ENCODE data around the gene DNAJC27. TPM values are rescaled to one million over a fixed set of nuclear protein-coding genes. Genes with fewer than 3 reads are reported as not detected.
A peak's percentile ranks its signal among the peaks of the same experiment; 100 is the strongest.

DNAJC27 gene
- total RNA-seq, 1 experiment from 2014 or later = 5.4 TPM

DNA sequence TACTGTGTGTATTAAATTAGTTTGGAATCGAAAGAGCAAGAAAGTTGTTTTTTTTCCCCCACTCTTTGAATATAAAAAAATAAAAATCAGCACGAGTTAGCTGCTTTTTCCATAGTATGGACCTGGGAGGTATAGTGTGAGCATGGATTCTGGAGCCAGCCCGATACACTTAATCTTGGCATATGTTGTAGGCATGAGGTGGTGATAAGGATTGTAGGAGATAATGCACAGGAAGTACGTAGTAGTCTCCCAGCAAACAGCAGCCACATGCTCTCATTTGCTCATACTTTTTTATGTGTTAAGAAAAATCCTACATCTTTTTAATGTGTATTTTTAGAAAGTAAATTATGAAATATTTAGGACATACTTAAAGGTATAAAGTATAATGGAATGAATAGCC lies 2.1 kb upstream of the DNAJC27 start:
- no peak overlapping the region for H3K27ac Mint-ChIP-seq
- peaks cover 7% of the 10 kb centered on the region for H3K9me3 Mint-ChIP-seq
- H3K4me3 Mint-ChIP-seq = no peak overlapping the region
- CTCF ChIA-PET = interaction anchor here (0.7 to 1.1 kb wide), 3 partner anchors 67 to 191 kb away, joined by 3 to 9 read pairs (median 3); no protein-coding TSS in a partner anchor
- H3K27me3 Mint-ChIP-seq (ENCODE audit: low read depth) = no peaks in the 10 kb centered on the region
- TF ChIP-seq ELF4 (CRISPR knock-in tag; IDR thresholded peaks at IDR 0.05; ENCODE audit: low read depth) = no peak
- TF ChIP-seq HMGA2 (CRISPR knock-in tag; IDR thresholded peaks at IDR 0.05) = no peak
- TF ChIP-seq NFATC4 (CRISPR knock-in tag; IDR thresholded peaks at IDR 0.05) = no peak
- TF ChIP-seq, protein P1, sequence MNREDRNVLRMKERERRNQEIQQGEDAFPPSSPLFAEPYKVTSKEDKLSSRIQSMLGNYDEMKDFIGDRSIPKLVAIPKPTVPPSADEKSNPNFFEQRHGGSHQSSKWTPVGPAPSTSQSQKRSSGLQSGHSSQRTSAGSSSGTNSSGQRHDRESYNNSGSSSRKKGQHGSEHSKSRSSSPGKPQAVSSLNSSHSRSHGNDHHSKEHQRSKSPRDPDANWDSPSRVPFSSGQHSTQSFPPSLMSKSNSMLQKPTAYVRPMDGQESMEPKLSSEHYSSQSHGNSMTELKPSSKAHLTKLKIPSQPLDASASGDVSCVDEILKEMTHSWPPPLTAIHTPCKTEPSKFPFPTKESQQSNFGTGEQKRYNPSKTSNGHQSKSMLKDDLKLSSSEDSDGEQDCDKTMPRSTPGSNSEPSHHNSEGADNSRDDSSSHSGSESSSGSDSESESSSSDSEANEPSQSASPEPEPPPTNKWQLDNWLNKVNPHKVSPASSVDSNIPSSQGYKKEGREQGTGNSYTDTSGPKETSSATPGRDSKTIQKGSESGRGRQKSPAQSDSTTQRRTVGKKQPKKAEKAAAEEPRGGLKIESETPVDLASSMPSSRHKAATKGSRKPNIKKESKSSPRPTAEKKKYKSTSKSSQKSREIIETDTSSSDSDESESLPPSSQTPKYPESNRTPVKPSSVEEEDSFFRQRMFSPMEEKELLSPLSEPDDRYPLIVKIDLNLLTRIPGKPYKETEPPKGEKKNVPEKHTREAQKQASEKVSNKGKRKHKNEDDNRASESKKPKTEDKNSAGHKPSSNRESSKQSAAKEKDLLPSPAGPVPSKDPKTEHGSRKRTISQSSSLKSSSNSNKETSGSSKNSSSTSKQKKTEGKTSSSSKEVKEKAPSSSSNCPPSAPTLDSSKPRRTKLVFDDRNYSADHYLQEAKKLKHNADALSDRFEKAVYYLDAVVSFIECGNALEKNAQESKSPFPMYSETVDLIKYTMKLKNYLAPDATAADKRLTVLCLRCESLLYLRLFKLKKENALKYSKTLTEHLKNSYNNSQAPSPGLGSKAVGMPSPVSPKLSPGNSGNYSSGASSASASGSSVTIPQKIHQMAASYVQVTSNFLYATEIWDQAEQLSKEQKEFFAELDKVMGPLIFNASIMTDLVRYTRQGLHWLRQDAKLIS (CRISPR knock-in tag; IDR thresholded peaks at IDR 0.05; ENCODE audit: borderline replicate concordance) = no peak
- TF ChIP-seq SMAD3 (CRISPR knock-in tag; IDR thresholded peaks at IDR 0.05; ENCODE audit: borderline replicate concordance) = no peak
- no peak for TF ChIP-seq ZBTB21 (CRISPR knock-in tag; IDR thresholded peaks at IDR 0.05; ENCODE audit: borderline replicate concordance)
- no peak for TF ChIP-seq NR1H2 (CRISPR knock-in tag; IDR thresholded peaks at IDR 0.05)
- TF ChIP-seq NFYB (CRISPR knock-in tag; conservative IDR thresholded peaks at IDR 0.05; ENCODE audit: low read depth) = no peak
- TF ChIP-seq ZSCAN18 (CRISPR knock-in tag; IDR thresholded peaks at IDR 0.05) = no peak
- no peak for TF ChIP-seq ZNF423 (CRISPR knock-in tag; IDR thresholded peaks at IDR 0.05)
- TF ChIP-seq GRHL2 (CRISPR knock-in tag; IDR thresholded peaks at IDR 0.05; ENCODE audit: insufficient replicate concordance, severe bottlenecking) = no peak
- no peak for TF ChIP-seq E2F5 (CRISPR knock-in tag; IDR thresholded peaks at IDR 0.05)
- TF ChIP-seq, protein P2, sequence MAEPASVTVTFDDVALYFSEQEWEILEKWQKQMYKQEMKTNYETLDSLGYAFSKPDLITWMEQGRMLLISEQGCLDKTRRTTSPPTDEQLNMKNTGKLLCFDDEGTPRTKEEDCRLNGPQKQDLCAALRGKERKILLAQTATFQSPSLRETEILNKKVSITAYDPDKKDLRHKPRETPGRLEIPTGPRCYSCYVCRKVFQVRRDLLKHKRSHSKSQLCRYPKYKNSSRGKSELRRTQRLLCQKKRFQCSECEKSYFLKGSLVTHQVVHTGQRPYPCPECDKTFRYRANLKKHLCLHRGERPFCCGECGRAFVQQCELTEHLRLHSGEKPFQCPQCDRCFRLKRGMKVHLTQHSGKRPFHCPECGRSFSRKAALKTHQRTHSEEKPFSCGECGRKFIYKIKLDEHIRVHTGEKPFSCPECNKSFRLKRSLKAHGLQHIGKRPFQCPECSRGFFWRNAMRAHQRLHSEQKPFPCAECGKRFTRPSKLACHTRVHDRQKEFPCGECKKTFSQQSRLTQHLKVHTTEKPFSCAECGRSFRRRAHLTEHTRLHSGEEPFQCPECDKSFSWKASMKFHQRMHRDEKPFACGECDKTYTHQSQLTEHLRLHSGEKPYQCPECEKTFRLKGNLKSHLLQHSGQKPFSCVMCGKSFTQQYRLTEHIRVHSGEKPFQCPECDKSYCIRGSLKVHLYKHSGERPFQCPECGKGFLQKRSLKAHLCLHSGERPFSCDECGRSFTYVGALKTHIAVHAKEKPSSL (CRISPR knock-in tag; conservative IDR thresholded peaks at IDR 0.05) = no peak
- H3K4me1 Mint-ChIP-seq = peaks cover 8% of the 10 kb centered on the region; the same call in 1 of the 2 replicates
- DNase-seq (ENCODE audit: low spot score) = no peak
- ATAC-seq = no peak
- no peaks in the 10 kb centered on the region for H3K36me3 Mint-ChIP-seq
- POLR2A ChIA-PET = no interaction called here

DNA sequence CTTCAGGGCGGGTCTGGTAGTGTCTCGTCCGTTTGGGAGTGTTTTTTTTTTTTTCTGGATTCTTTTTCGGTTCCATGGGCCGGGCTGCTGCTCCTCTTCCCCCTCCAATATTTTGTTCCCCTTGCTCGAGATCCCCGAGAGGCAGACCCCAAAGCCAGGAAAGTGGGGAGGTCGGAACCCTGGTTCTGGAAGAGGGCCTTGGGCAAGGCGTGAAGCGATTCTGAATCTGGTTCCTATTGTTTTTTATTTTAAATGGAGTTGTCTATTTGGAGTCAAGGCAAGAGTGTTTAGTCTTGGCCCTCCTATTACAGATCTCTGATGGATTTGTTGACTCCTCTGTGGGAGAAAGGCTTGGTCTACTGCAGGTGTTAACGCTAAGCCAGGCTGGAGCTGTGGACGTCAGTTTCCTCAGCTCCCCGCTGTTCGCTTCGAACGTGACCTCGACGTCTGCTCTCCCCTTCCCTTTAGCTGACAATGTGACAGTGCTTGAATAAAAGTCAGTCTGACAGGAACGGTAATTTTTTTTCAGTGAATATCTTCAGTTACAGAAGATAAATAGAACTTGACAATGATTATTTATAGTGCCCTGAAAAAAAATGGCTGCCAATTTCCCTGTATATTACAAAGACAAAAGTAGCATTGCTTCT lies 683 bp upstream of the DNAJC27 start:
- peak overlapping the region; percentile 97 for H3K4me3 Mint-ChIP-seq
- ChIA-PET CTCF (interaction anchor here (0.6 to 1.0 kb wide), 5 partner anchors 69 to 238 kb away, joined by 3 to 4 read pairs (median 3); no protein-coding TSS in a partner anchor), POLR2A (interaction anchor here (0.7 to 1.1 kb wide), 2 partner anchors 322 to 444 kb away, joined by 3 read pairs; no protein-coding TSS in a partner anchor)
- peak overlapping the region; percentile 99 for H3K27ac Mint-ChIP-seq
- no peaks in the 10 kb centered on the region for H3K27me3 Mint-ChIP-seq (ENCODE audit: low read depth)
- DNase-seq (ENCODE audit: low spot score) (no peak), ATAC-seq (no peak)
- H3K9me3 Mint-ChIP-seq = no peaks in the 10 kb centered on the region
- H3K4me1 Mint-ChIP-seq = peaks cover 8% of the 10 kb centered on the region; the same call in 1 of the 2 replicates
- H3K36me3 Mint-ChIP-seq = no peaks in the 10 kb centered on the region
- no peak for TF ChIP-seq NFYB (CRISPR knock-in tag; conservative IDR thresholded peaks at IDR 0.05; ENCODE audit: low read depth)
- no peak for TF ChIP-seq ZNF121 (CRISPR knock-in tag; IDR thresholded peaks at IDR 0.05)
- 0 out of 2 replicates have a peak, but pooled peaks have one; percentile 32 for TF ChIP-seq RORB (CRISPR knock-in tag; IDR thresholded peaks at IDR 0.05)
- no peak for TF ChIP-seq HMGA2 (CRISPR knock-in tag; IDR thresholded peaks at IDR 0.05)
- no peak for TF ChIP-seq ZNF219 (CRISPR knock-in tag; IDR thresholded peaks at IDR 0.05; ENCODE audit: borderline replicate concordance)
- TF ChIP-seq FOXJ3 (CRISPR knock-in tag; IDR thresholded peaks at IDR 0.05; ENCODE audit: borderline replicate concordance) = no peak
- no peak for TF ChIP-seq SOX15 (CRISPR knock-in tag; IDR thresholded peaks at IDR 0.05)
- TF ChIP-seq MXD4 (CRISPR knock-in tag; IDR thresholded peaks at IDR 0.05; ENCODE audit: borderline replicate concordance) = no peak
- TF ChIP-seq JAZF1 (CRISPR knock-in tag; IDR thresholded peaks at IDR 0.05) = no peak
- TF ChIP-seq NR2C2 (CRISPR knock-in tag; IDR thresholded peaks at IDR 0.05) = no peak
- TF ChIP-seq ATF2 (CRISPR knock-in tag; IDR thresholded peaks at IDR 0.05; ENCODE audit: borderline replicate concordance, low read depth) = no peak
- TF ChIP-seq CREM (CRISPR knock-in tag; IDR thresholded peaks at IDR 0.05) = 0 out of 2 replicates have a peak, but pooled peaks have one; percentile 5
- TF ChIP-seq IRF1 (CRISPR knock-in tag; IDR thresholded peaks at IDR 0.05) = no peak
- TF ChIP-seq GTF2I (CRISPR knock-in tag; conservative IDR thresholded peaks at IDR 0.05) = no peak

Measured in WTC11 (cell line).